ENCODE measurements around the gene ETV3.

Gene ETV3

GRCh38 chr1:157170677-157171515 lies 32.7 kb upstream of the ETV3 start:
- ATAC-seq, result no peak
- Mint-ChIP-seq H3K27ac (no peak overlapping the region), H3K4me3 (no peak overlapping the region), H3K27me3 (peaks cover 16% of the 10 kb centered on the region), H3K36me3 (ENCODE audit: low read depth) (no peaks in the 10 kb centered on the region), H3K4me1 (no peaks in the 10 kb centered on the region), H3K9me3 (no peaks in the 10 kb centered on the region)
- DNase-seq, result peak; percentile 61

GRCh38 chr1:157168015-157168414 lies 29.8 kb upstream of the ETV3 start:
- DNase-seq (no peak), ATAC-seq (no peak)
- H3K4me3 Mint-ChIP-seq, result no peak overlapping the region
- no peaks in the 10 kb centered on the region for H3K9me3 Mint-ChIP-seq
- H3K27me3 Mint-ChIP-seq, result peaks cover 21% of the 10 kb centered on the region
- no peak overlapping the region for H3K27ac Mint-ChIP-seq
- H3K4me1 Mint-ChIP-seq, result no peaks in the 10 kb centered on the region
- H3K36me3 Mint-ChIP-seq (ENCODE audit: low read depth), result no peaks in the 10 kb centered on the region

- no peaks in the 10 kb centered on the region for H3K4me1 Mint-ChIP-seq
- no peak overlapping the region for H3K27ac Mint-ChIP-seq
- DNase-seq (no peak), ATAC-seq (no peak)
- no peaks in the 10 kb centered on the region for H3K9me3 Mint-ChIP-seq
- H3K36me3 Mint-ChIP-seq (ENCODE audit: low read depth), result no peaks in the 10 kb centered on the region
- H3K4me3 Mint-ChIP-seq, result no peak overlapping the region
- peaks cover 17% of the 10 kb centered on the region for H3K27me3 Mint-ChIP-seq
These were observed 29.2 kb upstream of the ETV3 start for GRCh38 chr1:157167437-157167836.

GRCh38 chr1:157166590-157166989 lies 28.4 kb upstream of the ETV3 start:
- DNase-seq (no peak), ATAC-seq (no peak)
- H3K9me3 Mint-ChIP-seq, result no peaks in the 10 kb centered on the region
- no peak overlapping the region for H3K27ac Mint-ChIP-seq
- H3K4me3 Mint-ChIP-seq, result no peak overlapping the region
- H3K27me3 Mint-ChIP-seq, result peaks cover 13% of the 10 kb centered on the region
- no peaks in the 10 kb centered on the region for H3K36me3 Mint-ChIP-seq (ENCODE audit: low read depth)
- no peaks in the 10 kb centered on the region for H3K4me1 Mint-ChIP-seq

DNA sequence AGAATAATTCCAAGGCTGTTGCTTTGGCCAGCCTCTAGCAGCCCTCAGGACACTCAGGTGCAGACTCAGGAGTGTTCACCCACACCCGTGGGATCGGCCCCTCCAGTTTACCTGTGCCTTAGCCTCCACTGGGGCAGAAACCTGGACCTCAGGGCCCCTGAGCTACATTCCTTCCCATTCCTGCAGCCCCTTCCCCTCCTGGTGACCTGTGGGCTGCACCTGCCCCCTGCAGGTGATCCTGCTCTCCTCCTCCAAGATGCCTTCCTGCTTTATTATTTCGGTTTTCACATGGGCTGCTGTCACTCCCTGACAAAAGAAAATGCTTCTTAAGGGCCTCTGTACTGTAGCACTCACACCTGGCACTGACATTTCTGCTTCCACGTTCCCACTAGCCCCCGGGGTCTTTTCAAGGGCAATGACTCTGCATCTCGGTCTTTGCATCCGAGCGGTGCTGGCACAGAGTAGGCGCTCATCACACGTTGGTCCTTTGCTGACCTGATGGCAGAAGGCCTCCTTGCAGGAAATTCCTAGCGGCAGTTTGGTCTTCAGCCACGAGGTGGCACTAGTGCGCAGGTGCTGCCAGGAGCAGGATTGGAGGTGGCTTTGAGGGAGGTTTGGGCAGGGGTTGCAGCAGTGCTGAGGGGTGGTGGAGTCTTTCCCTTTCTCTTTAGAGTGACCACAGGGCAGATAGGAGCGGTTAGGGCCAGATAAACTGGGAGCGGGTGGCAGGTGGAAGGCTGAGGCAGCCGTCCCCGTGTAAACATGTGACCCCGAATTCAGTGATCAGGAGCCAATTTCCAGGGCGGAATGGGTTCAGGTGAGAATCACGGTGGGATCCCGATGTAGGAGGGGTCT lies 25.3 kb upstream of the ETV3 start:
- DNase-seq (peak; percentile 85), ATAC-seq (peak; percentile 52)
- no peaks in the 10 kb centered on the region for H3K9me3 Mint-ChIP-seq
- H3K4me1 Mint-ChIP-seq, result no peaks in the 10 kb centered on the region
- H3K27ac Mint-ChIP-seq, result peak overlapping the region; percentile 52
- no peaks in the 10 kb centered on the region for H3K36me3 Mint-ChIP-seq (ENCODE audit: low read depth)
- H3K4me3 Mint-ChIP-seq, result peak overlapping the region; percentile 44
- peaks cover 5% of the 10 kb centered on the region for H3K27me3 Mint-ChIP-seq

- DNase-seq, result no peak
- no peak overlapping the region for H3K4me3 Mint-ChIP-seq
- no peaks in the 10 kb centered on the region for H3K9me3 Mint-ChIP-seq
- H3K4me1 Mint-ChIP-seq, result no peaks in the 10 kb centered on the region
- no peak overlapping the region for H3K27ac Mint-ChIP-seq
- no peak for ATAC-seq
- peaks cover 5% of the 10 kb centered on the region for H3K27me3 Mint-ChIP-seq
- no peaks in the 10 kb centered on the region for H3K36me3 Mint-ChIP-seq (ENCODE audit: low read depth)
These were observed 24.1 kb upstream of the ETV3 start for GRCh38 chr1:157162345-157162744.

DNA sequence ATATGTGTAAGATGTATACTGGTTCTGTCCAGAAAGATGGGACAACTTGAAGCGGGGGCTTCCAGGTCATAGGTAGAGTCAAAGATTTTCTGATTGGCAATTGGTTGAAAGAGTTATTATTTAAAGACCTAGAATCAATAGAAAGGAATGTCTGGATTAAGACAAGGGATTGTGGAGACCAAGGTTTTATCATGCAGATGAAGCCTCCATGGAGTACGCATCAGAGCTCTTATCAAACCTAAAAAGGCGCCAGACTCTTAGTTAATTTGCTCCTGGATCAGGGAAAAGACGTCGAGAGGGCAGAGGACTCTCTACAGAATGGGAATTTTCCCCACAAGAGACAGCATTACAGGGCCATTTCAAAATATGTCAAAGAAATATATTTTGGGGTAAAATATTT lies 23.7 kb upstream of the ETV3 start:
- no peak overlapping the region for H3K27ac Mint-ChIP-seq
- no peaks in the 10 kb centered on the region for H3K36me3 Mint-ChIP-seq (ENCODE audit: low read depth)
- DNase-seq, result no peak
- ATAC-seq, result no peak
- no peak overlapping the region for H3K4me3 Mint-ChIP-seq
- peaks cover 5% of the 10 kb centered on the region for H3K27me3 Mint-ChIP-seq
- H3K9me3 Mint-ChIP-seq, result no peaks in the 10 kb centered on the region
- H3K4me1 Mint-ChIP-seq, result no peaks in the 10 kb centered on the region

- no peak overlapping the region for H3K27ac Mint-ChIP-seq
- no peak for ATAC-seq
These were observed 20.8 kb upstream of the ETV3 start for GRCh38 chr1:157158967-157159366.

DNA sequence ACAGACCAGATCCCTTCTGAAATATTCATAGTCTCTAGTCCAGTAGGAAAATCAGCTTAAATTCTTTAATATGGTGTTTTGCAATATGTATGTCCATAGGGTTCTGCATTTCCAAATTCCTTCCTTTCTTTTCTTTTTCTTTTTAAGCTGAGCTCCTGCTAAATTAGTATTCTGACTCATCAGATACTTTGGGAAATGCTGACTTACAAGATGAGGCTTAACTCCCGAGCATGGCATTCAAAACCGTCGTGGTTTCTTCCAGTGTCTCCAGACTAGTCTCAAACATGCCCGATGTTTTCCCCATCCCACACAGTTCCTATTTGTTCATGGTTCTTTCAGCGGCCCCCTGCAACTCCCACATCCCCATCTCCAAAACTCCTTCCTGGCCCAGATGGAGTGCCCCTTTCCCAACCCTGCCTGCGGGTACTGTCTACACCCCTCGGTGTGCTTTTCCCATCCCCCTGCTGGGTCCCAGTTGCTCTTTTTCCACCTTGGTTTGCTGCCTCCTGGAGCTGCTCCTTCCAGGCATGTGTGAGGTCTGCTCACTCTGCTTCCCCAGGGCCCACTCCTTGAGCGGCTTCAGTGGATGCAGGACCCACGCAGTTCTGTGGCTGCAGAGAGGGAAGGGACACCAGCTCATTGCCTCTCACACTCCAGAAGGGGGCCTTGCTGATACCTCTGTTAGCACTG lies 19.5 kb upstream of the ETV3 start:
- Mint-ChIP-seq H3K27ac (no peak overlapping the region), H3K27me3 (peaks cover 8% of the 10 kb centered on the region), H3K4me3 (no peak overlapping the region)

More at GRCh38 chr1:157158967-157159366, 20.8 kb upstream of the ETV3 start:
- Mint-ChIP-seq H3K4me3 (no peak overlapping the region), H3K36me3 (ENCODE audit: low read depth) (no peaks in the 10 kb centered on the region), H3K4me1 (peaks cover 14% of the 10 kb centered on the region), H3K27me3 (peaks cover 12% of the 10 kb centered on the region), H3K9me3 (no peaks in the 10 kb centered on the region)
- DNase-seq, result no peak

DNA sequence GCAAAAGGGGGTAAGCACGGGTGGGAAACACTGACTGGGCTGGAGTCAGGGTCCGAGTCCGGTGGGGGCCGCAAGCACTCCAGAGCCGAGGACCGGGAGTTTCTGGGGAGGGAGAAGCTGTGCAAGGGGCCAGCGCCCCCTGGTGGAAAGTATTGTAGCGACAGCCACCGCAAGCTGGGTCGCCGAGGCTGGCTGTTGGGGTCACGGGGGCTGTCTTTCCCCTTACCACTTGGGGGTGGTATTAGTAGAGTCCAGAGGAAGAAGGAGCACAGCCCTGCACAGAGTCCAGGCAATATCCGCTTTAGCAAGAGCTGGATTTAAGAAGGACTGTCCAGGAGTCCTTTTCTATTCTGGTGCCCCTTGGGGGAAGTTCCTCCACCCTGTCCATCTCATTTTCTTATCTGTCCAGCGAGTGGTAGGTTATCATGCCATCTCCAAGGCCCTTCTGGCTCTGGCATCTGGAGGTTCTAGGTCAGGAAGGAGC lies 17.9 kb upstream of the ETV3 start:
- H3K4me3 Mint-ChIP-seq, result no peak overlapping the region
- no peaks in the 10 kb centered on the region for H3K36me3 Mint-ChIP-seq (ENCODE audit: low read depth)
- H3K4me1 Mint-ChIP-seq, result peaks cover 30% of the 10 kb centered on the region
- no peaks in the 10 kb centered on the region for H3K9me3 Mint-ChIP-seq
- peaks cover 8% of the 10 kb centered on the region for H3K27me3 Mint-ChIP-seq
- peak; percentile 85 for DNase-seq
- H3K27ac Mint-ChIP-seq, result no peak overlapping the region
- peak; percentile 70 for ATAC-seq

More for the DNA sequence above, 19.5 kb upstream of the ETV3 start:
- Mint-ChIP-seq H3K36me3 (ENCODE audit: low read depth) (no peaks in the 10 kb centered on the region), H3K9me3 (no peaks in the 10 kb centered on the region), H3K4me1 (peaks cover 25% of the 10 kb centered on the region)
- no peak for DNase-seq
- ATAC-seq, result no peak

GRCh38 chr1:157155658-157156057 lies 17.5 kb upstream of the ETV3 start:
- ATAC-seq (no peak), DNase-seq (no peak)
- H3K27me3 Mint-ChIP-seq, result peaks cover 8% of the 10 kb centered on the region
- H3K4me1 Mint-ChIP-seq, result peaks cover 35% of the 10 kb centered on the region
- H3K36me3 Mint-ChIP-seq (ENCODE audit: low read depth), result no peaks in the 10 kb centered on the region
- no peaks in the 10 kb centered on the region for H3K9me3 Mint-ChIP-seq
- no peak overlapping the region for H3K4me3 Mint-ChIP-seq
- no peak overlapping the region for H3K27ac Mint-ChIP-seq

DNA sequence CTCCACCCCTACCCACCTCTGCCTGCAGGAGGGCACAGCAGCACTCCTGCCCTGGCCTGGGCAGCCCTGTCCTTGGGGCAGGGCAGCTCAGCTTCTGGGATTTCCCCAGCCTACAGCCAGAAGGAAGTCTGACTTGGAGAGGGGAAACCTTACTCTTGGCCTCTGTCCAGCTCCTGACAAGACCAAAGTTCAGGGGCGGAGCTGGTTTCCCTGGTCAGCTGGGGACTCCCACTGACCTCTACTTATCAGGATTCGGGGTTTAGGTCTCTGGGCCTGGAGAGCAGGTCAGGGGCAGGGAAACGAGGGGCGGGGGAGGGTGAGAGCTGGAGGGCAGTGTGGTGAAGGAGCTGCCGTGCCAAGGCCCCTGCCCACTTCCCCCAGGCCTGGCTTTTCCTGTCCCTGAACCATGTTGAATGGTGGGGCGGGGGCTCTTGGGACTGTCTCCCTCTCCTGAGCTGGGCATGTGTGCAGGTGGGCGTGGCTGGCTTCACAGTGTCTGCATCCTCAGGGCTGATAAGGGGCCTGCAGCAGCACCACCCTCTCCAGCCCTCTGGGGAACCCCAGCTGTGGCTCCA lies 16.8 kb upstream of the ETV3 start:
- H3K9me3 Mint-ChIP-seq, result no peaks in the 10 kb centered on the region
- ATAC-seq, result no peak
- no peaks in the 10 kb centered on the region for H3K36me3 Mint-ChIP-seq (ENCODE audit: low read depth)
- H3K27ac Mint-ChIP-seq, result no peak overlapping the region
- DNase-seq, result no peak
- H3K4me1 Mint-ChIP-seq, result peaks cover 37% of the 10 kb centered on the region
- peaks cover 8% of the 10 kb centered on the region for H3K27me3 Mint-ChIP-seq
- H3K4me3 Mint-ChIP-seq, result no peak overlapping the region

DNA sequence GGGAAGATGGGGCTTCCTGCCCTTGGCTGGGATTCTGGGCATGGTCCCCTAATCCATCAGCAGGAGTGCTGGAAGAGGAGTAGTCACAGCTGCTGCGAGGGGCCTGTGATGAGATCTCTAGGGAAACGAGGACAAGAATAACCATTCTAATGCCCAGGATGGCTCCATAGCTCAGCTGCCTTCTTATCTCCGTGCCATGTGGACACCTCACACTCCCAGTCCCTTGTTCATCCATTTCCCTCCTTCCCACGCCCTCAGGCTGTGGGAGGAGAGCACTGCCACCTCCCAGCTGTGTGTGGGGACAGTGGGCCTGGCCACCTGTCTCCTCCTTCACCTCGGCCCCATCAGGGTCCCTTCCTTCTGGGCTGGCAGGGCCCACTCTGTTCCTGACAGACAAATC lies 16.1 kb upstream of the ETV3 start:
- Mint-ChIP-seq H3K4me1 (peaks cover 37% of the 10 kb centered on the region), H3K4me3 (no peak overlapping the region), H3K27ac (peak overlapping the region; percentile 45), H3K27me3 (peaks cover 8% of the 10 kb centered on the region), H3K9me3 (no peaks in the 10 kb centered on the region), H3K36me3 (ENCODE audit: low read depth) (no peaks in the 10 kb centered on the region)
- ATAC-seq, result no peak
- no peak for DNase-seq

DNA sequence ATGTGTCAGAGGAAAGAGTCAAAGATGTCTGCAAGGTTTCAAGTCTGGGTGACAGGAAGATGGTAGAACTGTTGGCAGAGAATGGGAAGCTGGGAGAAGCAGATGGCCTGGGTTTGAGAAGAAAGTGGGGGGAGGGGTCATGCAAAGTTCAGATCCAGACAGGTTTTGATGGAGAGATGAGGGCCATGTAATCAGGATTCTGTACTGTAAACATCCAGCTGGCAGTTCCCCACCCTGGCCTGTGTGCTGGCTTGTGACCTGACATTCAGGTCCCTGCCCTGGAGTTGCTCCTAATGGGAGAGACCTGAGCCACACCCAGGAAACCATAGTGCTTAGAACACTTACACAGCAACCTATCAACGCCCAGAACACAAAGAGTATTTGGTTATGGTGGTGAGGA lies 15.6 kb upstream of the ETV3 start:
- DNase-seq (no peak), ATAC-seq (no peak)
- Mint-ChIP-seq H3K27me3 (peaks cover 8% of the 10 kb centered on the region), H3K27ac (peak overlapping the region; percentile 45), H3K4me3 (no peak overlapping the region), H3K4me1 (peaks cover 40% of the 10 kb centered on the region), H3K9me3 (no peaks in the 10 kb centered on the region), H3K36me3 (ENCODE audit: low read depth) (no peaks in the 10 kb centered on the region)
